Stomach (tissue), 4 donors: Measurements from ENCODE around the gene MAVS.

Source experiments
- CTCF ChIP-seq, 7 experiments: fragments of 450-650 bp in 4 of 7; fragments of 200-600 bp in 3 of 7; sonication (generic) in 3 of 7; IDR thresholded peaks; one replicate each; pipeline ENCODE4 v1.5.1; 2016 to 2019; ENCODE audit warnings: antibody characterized with exemption in 7 of 7, control low read depth in 2 of 7, mild to moderate bottlenecking in 1 of 7
- POLR2A ChIP-seq, 4 donors: fragments of 450-650 bp; IDR thresholded peaks; one replicate each; pipeline ENCODE4 v1.6.1; 2016; ENCODE audit warnings: antibody characterized with exemption in 4 of 4, control low read depth in 2 of 4, mild to moderate bottlenecking in 1 of 4, moderate library complexity in 1 of 4
- POLR2AphosphoS5 ChIP-seq, 3 donors: sonication (generic); formaldehyde crosslinking; IDR thresholded peaks; one replicate each; pipeline ENCODE4 v1.6.1; 2016; ENCODE audit warnings: antibody characterized with exemption in 3 of 3

- TF ChIP-seq CTCF (IDR thresholded peaks at IDR 0.05) (no peak), POLR2A (IDR thresholded peaks at IDR 0.05) (no peak), POLR2AphosphoS5 (IDR thresholded peaks at IDR 0.05) (no peak)
Observed at GRCh38 chr20:3922223-3922982, 75.8 kb downstream of the MAVS start.
